Measurements from ENCODE around the gene RAD18.

RAD18 gene

GRCh38 chr3:8987226-8987625 lies 24.0 kb upstream of the RAD18 start:
- no peaks in the 10 kb centered on the region for H3F3A ChIP-seq (ENCODE audit: insufficient read depth, low read length)
- H3K27me3 ChIP-seq (replicated peaks; ENCODE audit: insufficient read depth, low read length) = no peaks in the 10 kb centered on the region
- H2AFZ ChIP-seq (ENCODE audit: low read length) = no peak overlapping the region
- TF ChIP-seq CTCF (IDR thresholded peaks at IDR 0.05; ENCODE audit: low read length) (no peak), EZH2 (optimal IDR thresholded peaks at IDR 0.05; ENCODE audit: low read depth, low read length) (no peak), EZH2phosphoT487 (IDR thresholded peaks at IDR 0.05; ENCODE audit: low read length) (no peak)
- no peaks in the 10 kb centered on the region for H3K36me3 ChIP-seq (replicated peaks; ENCODE audit: insufficient read depth, low read length)
- no peak overlapping the region for H3K4me2 ChIP-seq (ENCODE audit: low read depth, low read length)
- no peaks in the 10 kb centered on the region for H3K4me1 ChIP-seq (ENCODE audit: low read length)
- no peak overlapping the region for H3K27ac ChIP-seq (ENCODE audit: low read length)
- H3K9me2 ChIP-seq (replicated peaks; ENCODE audit: insufficient read depth, low read length) = no peaks in the 10 kb centered on the region
- no peak overlapping the region for H3K9ac ChIP-seq (ENCODE audit: low read length)
- no peak for DNase-seq
- no peaks in the 10 kb centered on the region for H3K79me2 ChIP-seq (ENCODE audit: low read length)
- no peaks in the 10 kb centered on the region for H3K9me3 ChIP-seq (replicated peaks; ENCODE audit: insufficient read depth, low read length)
- H3K4me3 ChIP-seq (ENCODE audit: low read length) = no peak overlapping the region
- no peaks in the 10 kb centered on the region for H4K20me1 ChIP-seq (ENCODE audit: insufficient read depth, low read length)

GRCh38 chr3:8986741-8987140 lies 23.5 kb upstream of the RAD18 start:
- H3K79me2 ChIP-seq (ENCODE audit: low read length) = no peaks in the 10 kb centered on the region
- no peak overlapping the region for H2AFZ ChIP-seq (ENCODE audit: low read length)
- DNase-seq = no peak
- H3K4me2 ChIP-seq (ENCODE audit: low read depth, low read length) = no peak overlapping the region
- H3K27me3 ChIP-seq (replicated peaks; ENCODE audit: insufficient read depth, low read length) = no peaks in the 10 kb centered on the region
- no peak for TF ChIP-seq CTCF (IDR thresholded peaks at IDR 0.05; ENCODE audit: low read length)
- no peak for TF ChIP-seq EZH2 (optimal IDR thresholded peaks at IDR 0.05; ENCODE audit: low read depth, low read length)
- no peak for TF ChIP-seq EZH2phosphoT487 (IDR thresholded peaks at IDR 0.05; ENCODE audit: low read length)
- H4K20me1 ChIP-seq (ENCODE audit: insufficient read depth, low read length) = no peaks in the 10 kb centered on the region
- H3K27ac ChIP-seq (ENCODE audit: low read length) = no peak overlapping the region
- no peaks in the 10 kb centered on the region for H3K4me1 ChIP-seq (ENCODE audit: low read length)
- no peaks in the 10 kb centered on the region for H3K9me2 ChIP-seq (replicated peaks; ENCODE audit: insufficient read depth, low read length)
- H3K4me3 ChIP-seq (ENCODE audit: low read length) = no peak overlapping the region
- H3K9ac ChIP-seq (ENCODE audit: low read length) = no peak overlapping the region
- H3K9me3 ChIP-seq (replicated peaks; ENCODE audit: insufficient read depth, low read length) = no peaks in the 10 kb centered on the region
- H3F3A ChIP-seq (ENCODE audit: insufficient read depth, low read length) = no peaks in the 10 kb centered on the region
- no peaks in the 10 kb centered on the region for H3K36me3 ChIP-seq (replicated peaks; ENCODE audit: insufficient read depth, low read length)

GRCh38 chr3:8985876-8986275 lies 22.6 kb upstream of the RAD18 start:
- no peak overlapping the region for H3K9ac ChIP-seq (ENCODE audit: low read length)
- H4K20me1 ChIP-seq (ENCODE audit: insufficient read depth, low read length) = no peaks in the 10 kb centered on the region
- no peaks in the 10 kb centered on the region for H3F3A ChIP-seq (ENCODE audit: insufficient read depth, low read length)
- H3K4me1 ChIP-seq (ENCODE audit: low read length) = no peaks in the 10 kb centered on the region
- no peak overlapping the region for H3K27ac ChIP-seq (ENCODE audit: low read length)
- no peak overlapping the region for H2AFZ ChIP-seq (ENCODE audit: low read length)
- TF ChIP-seq CTCF (IDR thresholded peaks at IDR 0.05; ENCODE audit: low read length) = no peak
- TF ChIP-seq EZH2phosphoT487 (IDR thresholded peaks at IDR 0.05; ENCODE audit: low read length) = no peak
- no peak for TF ChIP-seq EZH2 (optimal IDR thresholded peaks at IDR 0.05; ENCODE audit: low read depth, low read length)
- H3K4me2 ChIP-seq (ENCODE audit: low read depth, low read length) = no peak overlapping the region
- H3K9me3 ChIP-seq (replicated peaks; ENCODE audit: insufficient read depth, low read length) = no peaks in the 10 kb centered on the region
- no peak overlapping the region for H3K4me3 ChIP-seq (ENCODE audit: low read length)
- no peaks in the 10 kb centered on the region for H3K27me3 ChIP-seq (replicated peaks; ENCODE audit: insufficient read depth, low read length)
- H3K79me2 ChIP-seq (ENCODE audit: low read length) = no peaks in the 10 kb centered on the region
- no peaks in the 10 kb centered on the region for H3K9me2 ChIP-seq (replicated peaks; ENCODE audit: insufficient read depth, low read length)
- DNase-seq = no peak
- H3K36me3 ChIP-seq (replicated peaks; ENCODE audit: insufficient read depth, low read length) = no peaks in the 10 kb centered on the region
